Central memory CD4-positive, alpha-beta T cell (primary cell): ENCODE results near the gene NSUN5.
A peak's percentile ranks its signal among the peaks of the same experiment; 100 is the strongest.
"Not testable (repeated sequence)": the region's sequence is repeated elsewhere in the genome, so short reads cannot be mapped to it uniquely, and the experiment has no call there.

Source experiments
- DNase-seq: peaks from one replicate; pipeline ENCODE4 v3.0.0; 2022
- total RNA-seq, 3 experiments: gene quantifications; one replicate each; lab custom pipeline; 2026; lab: John Stamatoyannopoulos, UW

NSUN5 gene
- 25.9 to 68.8 (median 44.0) reads per million in 3 experiments for total RNA-seq

DNA sequence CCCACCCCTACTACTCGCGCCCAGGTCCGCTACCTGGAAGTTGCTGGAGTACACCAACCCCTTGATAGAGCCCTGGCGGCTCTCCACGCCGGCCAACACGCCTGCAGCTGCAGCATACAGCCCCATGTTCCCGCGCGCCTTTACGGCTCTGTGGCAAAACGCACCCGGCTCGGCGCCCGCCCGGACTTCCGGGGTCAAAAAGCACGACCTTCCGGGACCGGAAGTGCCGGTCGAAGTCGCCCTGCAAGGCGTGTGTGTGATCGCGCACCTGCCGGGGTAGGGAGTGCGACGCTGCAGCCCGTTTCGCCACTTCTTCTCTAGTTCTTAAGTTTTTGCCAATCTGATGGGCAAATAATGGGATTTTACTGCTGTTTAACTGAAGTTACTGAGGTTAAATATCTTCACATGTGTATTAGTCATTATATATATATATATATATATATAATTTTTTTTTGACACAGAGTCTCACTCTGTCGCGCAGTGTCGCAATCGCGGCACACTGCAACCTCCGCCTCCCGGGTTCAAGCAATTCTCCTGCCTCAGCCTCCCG lies at the start of gene NSUN5:
Gene NSUN5, minus strand, starts transcription at position 162 of the 550 bp plus-strand sequence. Its CDS starts 36 bp downstream, at position 126.
- peak; percentile 89 for DNase-seq

DNA sequence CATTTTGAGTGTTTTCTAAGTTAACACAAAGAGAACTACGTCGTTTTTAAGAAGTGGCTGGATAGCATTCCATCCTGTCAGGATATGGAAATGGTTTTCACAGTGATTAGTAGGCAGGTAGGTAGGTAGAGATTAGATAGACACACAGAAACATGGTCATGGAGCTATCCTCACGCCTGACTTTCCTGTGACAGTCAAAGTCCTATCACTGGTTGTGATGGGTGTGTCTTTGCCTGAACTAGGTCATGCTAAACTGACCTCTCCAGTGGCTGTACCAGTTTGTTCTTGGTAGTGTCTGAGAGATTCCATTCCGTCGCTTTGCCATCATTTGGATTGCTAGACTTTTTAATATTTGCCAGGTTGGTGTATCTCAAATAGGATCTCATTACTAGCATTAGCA lies 47.5 kb upstream of the NSUN5 start:
- no peak for DNase-seq

DNA sequence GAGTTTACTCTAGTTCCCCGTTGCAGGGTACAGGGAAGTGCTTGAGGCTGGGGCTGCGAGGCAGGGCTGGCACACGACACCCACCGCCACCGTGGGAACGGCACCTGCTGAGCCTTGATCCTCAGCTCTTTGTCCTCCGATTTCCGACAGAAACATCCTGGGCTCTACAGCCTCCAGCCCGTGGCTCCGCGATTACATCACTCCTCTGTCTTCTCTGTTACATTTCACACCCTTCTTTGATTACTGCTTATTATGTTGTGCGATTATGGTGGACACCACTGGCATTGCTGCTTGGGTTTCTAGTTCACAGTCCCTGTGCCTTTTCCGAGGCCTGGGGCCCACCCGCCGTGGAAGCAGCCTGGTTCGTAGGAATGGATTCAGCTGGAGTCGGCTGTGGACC lies 46.2 kb upstream of the NSUN5 start:
- DNase-seq = no peak

DNA sequence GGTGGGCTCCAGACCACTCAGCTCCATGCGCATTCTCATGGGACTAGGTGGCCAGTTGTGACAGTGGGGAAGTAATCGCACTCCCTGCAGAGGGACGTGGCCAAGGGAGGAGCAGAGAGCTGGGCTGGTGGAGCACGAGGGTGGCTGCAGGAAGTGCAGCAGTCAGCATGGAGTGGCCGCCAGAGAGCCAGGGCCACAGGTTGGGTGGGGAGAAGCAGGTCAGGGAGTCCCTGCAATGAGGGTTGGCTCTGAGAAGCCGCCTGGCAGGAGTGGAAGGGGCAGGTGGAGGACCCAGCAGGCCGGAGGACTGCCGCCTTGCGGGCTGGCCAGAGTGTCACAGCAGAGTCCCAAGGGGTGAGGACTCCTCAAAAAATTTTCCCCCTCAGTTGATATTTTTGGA lies 45.6 kb upstream of the NSUN5 start:
- DNase-seq = no peak

DNA sequence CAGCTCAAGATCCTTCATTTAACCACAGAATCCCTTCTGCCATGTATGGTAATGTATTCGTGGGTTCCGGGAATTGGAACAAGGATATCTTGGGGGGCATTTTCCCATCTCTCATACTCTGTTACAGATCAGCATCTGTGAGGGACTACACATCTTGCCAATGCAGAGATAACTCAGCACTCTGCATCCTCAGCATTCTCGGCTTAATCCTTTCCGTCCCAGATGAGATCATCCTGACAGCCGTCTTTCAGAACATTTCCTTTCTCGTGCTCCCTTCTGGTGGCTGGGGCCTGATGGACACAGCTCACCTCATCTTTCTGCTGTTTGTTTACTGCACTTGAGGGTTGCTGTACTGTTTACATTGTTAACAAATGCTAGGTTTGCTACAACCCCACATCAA lies 44.6 kb upstream of the NSUN5 start:
- no peak for DNase-seq

DNA sequence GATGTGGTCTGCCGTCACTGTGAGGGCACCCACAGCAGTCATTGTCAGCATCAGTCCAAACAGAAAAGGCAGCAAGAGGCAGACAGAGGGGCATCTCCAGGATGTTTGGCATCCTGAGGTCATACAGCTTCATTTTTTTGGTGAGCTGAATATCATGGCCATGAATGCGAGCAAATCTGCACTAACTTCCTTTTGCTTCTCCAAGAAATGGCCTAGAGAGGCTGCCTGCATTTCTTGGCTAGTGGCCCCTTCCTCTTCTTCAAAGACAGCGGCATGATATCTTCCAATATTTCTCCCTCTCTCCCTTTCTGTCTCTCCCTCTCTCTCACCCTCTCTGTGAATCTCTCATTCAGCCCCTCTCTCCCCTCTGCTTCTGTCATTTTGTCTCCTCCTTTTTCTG lies 44.2 kb upstream of the NSUN5 start:
- DNase-seq = no peak

DNA sequence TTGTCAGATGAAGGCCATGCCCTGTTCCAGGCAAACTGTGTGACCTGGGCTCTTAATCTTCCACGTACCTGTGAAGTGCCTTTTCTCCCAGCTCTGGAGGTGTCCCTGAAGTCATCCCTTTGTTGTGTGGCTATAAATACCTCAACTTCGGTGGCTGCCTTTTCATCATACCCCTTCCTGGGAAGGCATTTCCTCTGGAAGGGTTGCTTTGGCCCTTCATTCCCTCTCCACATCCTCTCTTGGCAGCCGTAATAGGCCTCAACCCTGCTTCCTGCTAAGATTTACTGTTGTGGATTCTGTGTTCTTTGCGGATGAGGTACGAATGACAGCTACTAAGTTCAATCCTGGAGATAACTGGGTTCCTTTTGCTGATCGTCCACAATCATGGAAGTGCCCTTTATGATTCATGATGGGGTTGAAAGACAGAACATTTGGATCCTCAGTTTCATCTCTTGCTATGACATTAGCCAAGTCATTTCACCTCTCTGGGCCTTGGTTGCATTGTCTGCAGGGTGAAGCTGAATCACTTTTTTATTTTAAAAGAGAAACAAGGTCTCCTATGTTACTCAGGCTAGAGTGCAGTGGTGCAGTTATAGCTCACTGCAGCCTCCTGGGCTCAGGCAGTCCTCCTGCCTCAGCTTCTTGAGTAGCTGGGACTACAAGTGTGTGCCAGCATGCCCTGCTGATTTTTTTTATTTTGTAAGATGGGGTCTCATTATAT lies 43.0 kb upstream of the NSUN5 start:
- no peak for DNase-seq

DNA sequence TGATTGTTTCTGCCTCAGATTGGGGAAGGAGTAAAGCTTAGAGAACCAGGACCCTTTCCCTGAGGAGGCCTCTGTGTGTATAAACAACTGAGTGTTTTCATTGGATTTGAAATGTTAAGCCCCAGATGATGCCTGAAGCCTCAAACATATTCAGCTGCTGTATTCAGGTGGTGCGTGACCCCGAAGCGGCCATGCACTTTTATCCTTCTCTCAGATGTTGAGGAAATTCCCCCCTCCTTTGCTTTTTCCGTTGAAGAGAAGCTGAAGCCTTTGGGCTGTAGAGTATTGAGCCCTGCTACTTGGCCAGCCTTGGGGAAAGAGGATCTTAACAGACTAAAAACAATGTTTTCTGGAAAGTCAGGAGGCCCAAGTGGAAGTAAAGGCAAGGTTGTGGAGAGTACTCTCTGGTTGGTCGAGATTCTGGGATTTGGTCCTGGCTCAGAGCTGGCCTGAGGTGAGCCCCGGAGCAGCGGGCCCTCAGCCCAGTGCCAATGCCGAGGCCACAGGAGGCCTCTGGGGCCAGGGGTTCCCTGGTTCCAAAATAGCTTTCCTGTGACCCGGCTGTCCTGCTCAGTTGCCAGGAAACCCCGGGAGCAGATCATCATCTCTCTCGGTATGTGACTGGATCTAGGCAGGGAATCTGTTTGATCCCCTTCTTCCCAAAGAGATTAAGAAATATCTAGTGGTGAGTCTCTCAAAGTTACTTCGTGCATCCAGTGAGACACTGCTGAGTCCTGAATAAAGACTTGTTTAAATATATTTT lies 41.9 kb upstream of the NSUN5 start:
- DNase-seq = no peak

DNA sequence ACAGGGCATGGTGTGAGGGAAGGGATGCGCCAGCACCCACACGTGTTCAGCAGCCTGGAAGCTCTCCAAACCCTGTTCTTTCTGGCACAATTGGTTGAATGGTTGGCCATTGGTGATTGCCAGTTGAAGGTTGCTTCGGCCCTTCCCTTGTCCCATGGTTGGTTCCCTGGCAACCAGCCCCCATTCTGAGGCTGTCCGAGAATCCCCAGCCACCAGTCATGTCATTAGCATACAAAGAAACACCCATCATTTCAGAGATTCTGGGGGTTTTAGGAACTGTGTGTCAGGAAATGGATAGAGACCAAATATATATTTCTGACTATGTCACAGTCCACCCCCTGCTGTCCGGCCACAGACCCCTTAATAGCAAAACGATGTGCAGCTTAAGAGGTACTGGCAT lies 41.1 kb upstream of the NSUN5 start:
- DNase-seq = no peak

DNA sequence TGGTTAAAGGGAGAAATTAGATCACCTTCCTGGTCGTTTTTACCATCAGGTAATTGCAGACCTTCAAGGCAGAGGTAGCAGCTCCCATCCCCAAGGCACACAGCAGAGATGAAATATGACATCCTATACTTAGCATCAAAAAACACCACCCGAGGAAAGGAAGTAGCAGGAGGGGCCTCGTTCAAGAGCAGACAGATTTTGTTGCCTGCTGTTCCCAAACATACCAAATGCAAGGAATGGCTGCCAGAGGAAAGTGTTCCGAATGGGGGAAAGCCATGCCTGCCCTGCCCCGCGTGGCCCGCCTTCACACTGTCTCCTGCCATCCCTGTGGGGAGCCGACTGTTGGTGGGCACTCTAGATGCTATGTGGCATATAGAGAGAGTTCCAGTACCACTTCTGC lies 37.3 kb upstream of the NSUN5 start:
- no peak for DNase-seq

DNA sequence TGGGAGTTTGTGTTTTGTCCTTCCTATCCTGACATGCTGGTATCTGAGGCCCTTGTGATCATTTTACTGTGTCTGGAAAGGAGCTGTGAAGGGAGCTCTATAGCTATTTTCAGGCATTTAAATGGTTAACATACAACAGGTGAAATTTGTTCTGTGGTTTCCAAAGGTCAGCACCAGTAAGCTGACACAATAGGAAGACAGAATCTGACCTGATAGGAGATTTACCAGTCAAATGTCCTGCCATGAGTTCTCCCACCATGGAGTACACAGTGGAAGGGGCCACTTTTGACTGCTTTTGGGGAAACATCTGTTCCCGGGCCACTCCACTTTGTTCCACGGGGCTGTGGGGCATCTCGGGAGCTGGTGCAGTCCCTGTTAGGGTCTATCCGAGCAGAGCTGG lies 36.9 kb upstream of the NSUN5 start:
- DNase-seq = no peak

DNA sequence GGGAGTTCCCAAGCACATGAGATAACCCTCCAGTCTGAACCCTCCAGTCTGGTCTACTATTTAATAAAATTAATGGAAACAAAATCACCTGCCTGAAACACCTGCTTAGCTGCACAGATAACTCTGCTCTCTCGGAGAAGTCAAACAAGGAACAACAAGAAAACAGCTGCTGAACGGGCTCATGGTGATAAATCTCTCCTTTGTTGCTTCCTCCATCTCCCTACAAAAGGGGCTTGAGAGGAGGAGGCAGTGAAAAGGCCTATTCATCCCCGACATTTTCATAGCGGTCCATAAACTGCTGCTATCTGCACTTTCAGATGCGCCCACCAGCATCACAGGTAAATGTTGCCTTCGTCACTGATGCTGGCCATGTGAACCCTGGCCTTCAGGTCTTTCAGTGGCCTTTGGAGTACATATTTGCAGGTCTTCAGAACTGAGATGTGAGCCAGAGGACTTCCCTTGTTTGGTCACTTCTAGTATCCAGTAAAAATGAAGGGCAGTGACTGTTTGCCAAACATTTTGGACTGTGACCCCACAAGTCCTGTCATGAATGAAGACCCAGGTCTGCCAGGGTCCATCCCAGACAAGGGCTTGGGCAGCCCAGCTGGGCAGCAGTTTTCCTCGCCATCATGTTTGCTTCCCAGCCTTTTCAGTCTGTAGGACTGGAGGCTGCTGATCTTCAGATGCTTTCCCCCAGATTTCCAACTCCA lies 35.2 kb upstream of the NSUN5 start:
- DNase-seq = no peak

DNA sequence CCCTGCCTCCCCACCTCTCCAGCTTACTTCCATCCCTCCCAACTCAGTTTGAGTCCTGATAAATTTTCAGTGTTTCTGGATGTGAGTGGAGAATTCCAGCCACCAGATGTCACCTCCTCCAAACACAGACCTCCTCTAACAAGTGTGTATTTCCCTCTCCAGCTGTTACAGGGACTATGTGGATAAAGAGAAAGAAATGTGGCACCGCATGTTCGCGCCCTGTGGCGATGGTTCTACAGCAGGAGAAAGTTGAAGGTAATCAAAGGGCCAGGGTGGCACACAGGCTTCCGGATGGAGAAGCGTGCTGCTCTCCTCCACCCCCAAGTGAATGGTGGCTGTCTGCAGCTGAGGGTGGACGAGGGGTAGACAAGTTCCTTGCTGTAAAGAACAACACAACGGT lies 34.0 kb upstream of the NSUN5 start:
- no peak for DNase-seq

DNA sequence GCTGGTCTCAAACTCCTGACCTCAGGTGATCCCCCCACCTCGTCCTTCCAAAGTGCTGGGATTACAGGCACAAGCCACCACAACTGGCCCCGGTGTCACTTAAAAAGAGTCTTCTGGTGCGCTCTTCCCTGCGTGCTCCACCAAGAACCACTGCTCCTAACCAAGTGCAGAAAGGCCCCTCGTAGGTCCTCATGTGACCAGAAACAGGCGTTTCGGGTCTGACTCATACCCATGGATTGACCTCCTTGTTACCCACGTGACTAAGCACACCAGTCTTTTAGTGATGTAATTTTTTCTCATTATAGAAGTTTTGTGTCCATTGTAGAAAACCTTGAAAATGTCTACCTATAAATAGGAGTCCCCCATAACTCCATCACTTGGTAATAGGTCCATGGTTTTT lies 33.3 kb upstream of the NSUN5 start:
- DNase-seq = no peak

DNA sequence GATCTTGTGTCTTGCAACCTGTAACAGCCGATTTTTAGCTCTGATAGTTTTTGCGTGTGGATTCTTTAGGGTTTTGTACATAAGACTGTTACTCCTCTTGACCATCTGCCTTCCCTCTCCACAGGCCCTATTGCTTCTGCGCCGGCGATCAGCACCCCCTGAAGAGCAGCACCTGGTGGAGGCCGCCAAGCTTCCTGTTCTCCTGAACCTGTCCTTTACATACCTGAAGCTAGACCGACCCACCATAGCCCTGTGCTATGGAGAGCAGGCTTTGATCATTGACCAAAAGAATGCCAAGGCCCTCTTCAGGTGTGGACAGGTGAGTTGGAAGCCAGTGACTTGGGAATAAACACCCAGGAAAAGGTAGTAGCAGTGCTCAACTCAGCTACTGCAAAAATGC lies 31.9 kb upstream of the NSUN5 start:
- no peak for DNase-seq

DNA sequence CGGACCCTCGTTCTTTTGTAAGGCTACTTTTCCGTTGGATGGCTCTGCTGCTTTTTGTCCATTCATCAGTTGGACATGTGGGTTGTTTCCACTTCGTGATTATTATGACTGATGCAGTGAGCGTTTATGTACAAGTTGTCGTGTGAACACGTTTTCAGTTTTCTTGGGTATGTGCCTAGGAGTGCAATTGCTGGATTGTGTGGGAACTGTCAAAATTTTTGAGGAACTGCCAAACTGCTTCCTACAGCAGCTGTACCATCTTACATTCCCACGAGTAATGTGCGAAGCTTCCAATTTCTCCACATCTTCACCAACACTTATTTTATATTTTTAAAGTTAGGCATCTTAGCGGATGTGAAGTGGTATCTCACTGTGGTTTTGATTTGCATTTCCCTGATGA lies 29.7 kb upstream of the NSUN5 start:
- no peak for DNase-seq

DNA sequence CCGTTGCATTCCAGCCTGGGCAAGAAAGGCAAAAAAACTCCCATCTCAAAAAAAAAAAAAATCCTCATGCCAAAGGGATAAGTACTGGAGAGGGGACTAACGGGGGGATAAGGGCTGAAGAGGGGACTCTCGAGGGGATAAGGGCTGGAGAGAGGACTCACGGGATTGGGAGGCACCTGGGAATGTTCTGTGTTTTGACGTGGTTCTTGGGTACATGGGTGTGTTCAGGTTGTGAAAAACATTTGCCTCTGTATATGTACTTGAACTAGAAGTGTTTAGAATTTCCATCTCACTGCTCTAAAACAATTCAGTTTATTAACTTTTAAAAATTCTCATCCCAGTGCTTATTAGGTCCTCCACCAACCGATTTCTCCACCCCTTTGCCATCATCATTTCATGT lies 23.8 kb upstream of the NSUN5 start:
- DNase-seq = no peak

DNA sequence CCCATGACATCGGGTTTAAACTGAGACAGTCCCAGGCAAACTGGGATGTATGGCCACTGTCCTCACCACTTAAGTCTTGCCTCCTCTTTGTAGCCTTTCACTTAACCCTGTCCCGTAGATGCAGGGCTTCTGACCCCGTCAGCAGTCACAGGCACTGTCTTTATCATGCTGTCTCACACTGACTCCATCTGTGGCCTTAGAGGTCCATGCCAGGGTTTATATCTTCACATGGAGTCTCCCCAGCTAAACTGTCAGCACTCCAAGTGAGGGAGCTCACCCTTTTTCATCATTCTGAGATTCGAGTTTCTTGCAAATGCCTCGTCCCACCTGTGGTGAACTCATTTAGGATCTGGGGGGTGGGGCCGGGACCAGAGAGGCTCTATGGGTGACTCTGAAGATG lies 22.1 kb upstream of the NSUN5 start:
- no peak for DNase-seq

DNA sequence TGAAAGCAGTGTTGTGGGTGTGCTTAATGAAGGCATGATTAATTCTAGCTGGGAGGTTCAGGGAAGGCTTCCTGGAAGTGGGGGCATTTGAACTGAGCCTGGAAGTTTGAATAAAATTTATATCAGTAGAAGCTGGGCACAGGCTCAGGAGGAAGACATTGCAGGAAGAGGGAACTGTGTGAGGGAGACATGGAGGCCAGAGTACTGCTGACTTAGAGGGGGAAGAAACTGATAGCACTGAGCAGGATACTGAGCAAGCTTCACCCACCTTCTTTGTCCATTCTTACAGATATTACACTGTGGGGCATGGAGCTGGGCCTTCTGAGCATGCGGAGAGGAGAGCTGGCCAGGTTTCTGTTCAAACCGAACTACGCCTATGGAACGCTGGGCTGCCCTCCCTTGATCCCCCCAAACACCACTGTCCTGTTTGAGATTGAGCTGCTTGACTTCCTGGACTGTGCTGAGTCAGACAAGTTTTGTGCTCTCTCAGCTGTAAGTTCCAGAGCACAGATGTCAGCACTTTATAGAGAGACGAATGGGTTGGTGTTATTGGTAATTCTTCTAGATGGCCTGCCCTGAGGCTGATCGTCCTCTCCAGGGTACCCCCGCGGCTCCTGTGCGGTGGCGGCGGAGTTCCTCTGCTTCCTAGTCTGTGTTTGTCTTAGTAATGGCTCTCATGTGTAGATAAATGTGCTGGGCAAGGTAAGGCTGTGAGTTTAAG lies 21.4 kb upstream of the NSUN5 start:
- no peak for DNase-seq

DNA sequence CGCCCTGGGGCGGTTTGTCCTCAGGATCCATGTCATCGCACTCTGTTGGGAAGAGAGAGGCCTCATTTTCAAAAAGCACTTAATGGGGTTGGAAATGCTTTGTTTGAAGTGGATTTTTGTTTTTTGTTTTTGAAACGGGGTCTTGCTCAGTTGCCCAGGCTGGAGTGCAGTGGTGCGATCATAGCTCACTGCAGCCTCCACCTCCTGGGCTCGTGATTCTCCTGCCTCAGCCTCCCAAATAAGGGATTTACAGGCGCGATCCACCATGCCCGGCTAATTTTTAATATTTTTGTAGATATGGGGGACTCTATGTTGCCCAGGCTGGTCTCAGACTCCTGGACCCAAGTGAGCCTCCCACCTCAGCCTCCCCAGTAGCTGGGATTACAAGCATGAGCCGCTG lies 20.1 kb upstream of the NSUN5 start:
- DNase-seq = no peak

DNA sequence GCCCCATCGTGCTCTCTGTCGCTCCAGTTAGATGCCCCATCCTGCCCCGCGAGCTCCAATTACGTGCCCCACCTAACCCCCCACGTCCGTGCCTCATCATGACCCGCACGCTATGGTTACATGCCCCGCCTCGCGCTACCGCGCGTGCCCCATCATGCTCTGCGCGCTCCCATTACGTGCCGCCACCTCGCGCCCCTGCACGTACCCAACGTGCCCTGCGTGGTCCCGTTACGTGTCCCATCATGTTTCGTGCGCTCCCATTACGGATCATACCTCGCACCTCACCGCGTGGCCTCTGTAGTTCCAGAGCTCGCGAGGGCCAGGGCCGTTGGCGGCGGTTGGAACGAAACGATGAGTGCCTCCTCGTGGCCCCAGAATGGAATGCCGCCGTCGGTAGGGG lies 19.3 kb upstream of the NSUN5 start, which contains the start of the genes FKBP6 and TRIM50:
Gene FKBP6, plus strand, starts transcription at position 240 of the 400 bp plus-strand sequence. CDS start 268 bp downstream, outside the sequence.
Gene TRIM50, minus strand, starts transcription at position 161 of the 400 bp plus-strand sequence. CDS start 3,295 bp downstream, outside the sequence.
- DNase-seq = not testable (repeated sequence)

DNA sequence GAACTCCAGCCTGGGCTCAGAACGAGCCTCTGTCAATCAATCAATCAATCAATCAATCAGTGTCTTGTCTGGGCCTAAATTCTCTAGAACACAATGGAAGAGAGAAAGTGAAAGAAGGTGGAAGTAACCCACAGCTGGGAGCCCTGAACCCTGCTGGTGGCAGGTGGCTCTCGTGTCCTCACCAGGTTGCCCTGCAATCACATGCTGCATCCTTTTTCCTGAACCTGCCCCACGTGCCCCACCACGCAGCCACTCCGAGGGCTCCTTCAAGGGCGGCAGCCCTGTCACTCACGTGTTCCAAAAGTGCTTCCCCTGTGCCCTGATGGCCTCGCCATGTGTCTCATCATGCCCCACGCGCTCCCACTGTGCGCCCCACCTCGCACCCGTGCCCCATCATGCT lies 18.8 kb upstream of the NSUN5 start:
- not testable (repeated sequence) for DNase-seq
